MCF 10A (cell line): ENCODE measurements around the gene THRA. TPM values are rescaled to one million over a fixed set of nuclear protein-coding genes. Genes with fewer than 3 reads are reported as not detected.
A peak's percentile ranks its signal among the peaks of the same experiment; 100 is the strongest.

Experiments
- BruUV-seq: library from RNA; stranded (reverse); fragments of 400-500 nt; replicated peaks from 2 replicates; lab custom pipeline; 2021; lab: Mats Ljungman, UMichigan
- CTCF ChIA-PET: fragments of 300-600 bp; sonication (Branson Sonifier 250); formaldehyde crosslinking; extraction: SDS; loops from one replicate; lab custom pipeline; 2021; ENCODE audit warnings: antibody characterized with exemption, inconsistent platforms; lab: Yijun Ruan, JAX
- POLR2A ChIA-PET: fragments of 300-600, 350-650 bp; sonication (Branson Sonifier 250); formaldehyde crosslinking; extraction: SDS; loops from one replicate; lab custom pipeline; 2020; ENCODE audit warnings: antibody characterized with exemption, inconsistent platforms; lab: Yijun Ruan, JAX
- DNase-seq: peaks from one replicate; pipeline ENCODE4 v3.0.0-alpha.2; 2018; ENCODE audit not compliant: unreplicated experiment
- H3K27ac Mint-ChIP-seq: one replicate; pipeline ENCODE4 v1.8.0; 2022; ENCODE audit warnings: mild to moderate bottlenecking, low read depth, mixed read lengths; ENCODE audit not compliant: unreplicated experiment
- H3K27me3 Mint-ChIP-seq: one replicate; pipeline ENCODE4 v1.8.0; 2022; ENCODE audit warnings: mixed read lengths; ENCODE audit not compliant: insufficient read depth, unreplicated experiment
- H3K36me3 Mint-ChIP-seq: one replicate; pipeline ENCODE4 v1.8.0; 2022; ENCODE audit warnings: mild to moderate bottlenecking, moderate library complexity, mixed read lengths; ENCODE audit not compliant: insufficient read depth, unreplicated experiment
- H3K4me1 Mint-ChIP-seq: one replicate; pipeline ENCODE4 v1.8.0; 2022; ENCODE audit warnings: mixed read lengths; ENCODE audit not compliant: insufficient read depth, unreplicated experiment
- H3K4me3 Mint-ChIP-seq: one replicate; pipeline ENCODE4 v1.8.0; 2022; ENCODE audit warnings: mild to moderate bottlenecking, moderate library complexity, mixed read lengths; ENCODE audit not compliant: unreplicated experiment
- H3K9me3 Mint-ChIP-seq: one replicate; pipeline ENCODE4 v1.8.0; 2022; ENCODE audit warnings: mixed read lengths; ENCODE audit not compliant: unreplicated experiment
- CTCF ChIP-seq: fragments of 200-600 bp; IDR thresholded peaks from one replicate; pipeline ENCODE4 v1.8.0; 2022; ENCODE audit warnings: antibody characterized with exemption, mild to moderate bottlenecking; ENCODE audit not compliant: unreplicated experiment
- intact Hi-C: fragments of 100-400 bp; cut with micrococcal nuclease; formaldehyde crosslinking; loops from 2 replicates; pipeline ENCODE4 v1.14.1; 2022
- total RNA-seq: library from RNA; stranded (reverse); gene quantifications from 2 replicates; pipeline ENCODE4 v1.2.3, GENCODE V29; 2022

THRA gene
- total RNA-seq, 1 experiment from 2014 or later, result 6.4 TPM

- ChIA-PET POLR2A (no interaction called here), CTCF (interaction anchor here (0.6 to 2.0 kb wide), 5 partner anchors 18 to 100 kb away, joined by 3 to 13 read pairs (median 3); no protein-coding TSS in a partner anchor)
- Mint-ChIP-seq H3K4me3 (no peak overlapping the region), H3K9me3 (no peaks in the 10 kb centered on the region), H3K36me3 (peaks cover 44% of the 10 kb centered on the region), H3K4me1 (peaks cover 5% of the 10 kb centered on the region), H3K27ac (no peak overlapping the region), H3K27me3 (no peaks in the 10 kb centered on the region)
- no peak for DNase-seq
- no peak for TF ChIP-seq CTCF
- no TSS peak for BruUV-seq
- intact Hi-C loops, result no loop called here
Measured at GRCh38 chr17:40035162-40035559, 27.6 kb upstream of the THRA start.

- Mint-ChIP-seq H3K36me3 (peaks cover 32% of the 10 kb centered on the region), H3K27ac (no peak overlapping the region), H3K4me1 (peaks cover under 1% of the 10 kb centered on the region), H3K27me3 (no peaks in the 10 kb centered on the region), H3K9me3 (no peaks in the 10 kb centered on the region), H3K4me3 (no peak overlapping the region)
- peak; percentile 63 for DNase-seq
- peak; percentile 35 for TF ChIP-seq CTCF
- no TSS peak for BruUV-seq
- POLR2A ChIA-PET, result interaction anchor here (0.5 to 1.8 kb wide), 6 partner anchors 10 to 1392 kb away, joined by 3 to 9 read pairs (median 3); partner anchors contain the start of gene MED24
- CTCF ChIA-PET, result interaction anchor here (0.5 to 4.2 kb wide), 7 partner anchors 12 to 154 kb away, joined by 3 to 30 read pairs (median 4); partner anchors contain the start of gene CSF3
- intact Hi-C loops, result no loop called here
Measured at GRCh38 chr17:40038882-40039513, 23.8 kb upstream of the THRA start.

- ChIA-PET CTCF (interaction anchor here (0.5 to 1.2 kb wide), 8 partner anchors 10 to 248 kb away, joined by 3 to 5 read pairs (median 3); no protein-coding TSS in a partner anchor), POLR2A (interaction anchor here (0.6 to 1.4 kb wide), 4 partner anchors 12 to 778 kb away, joined by 4 read pairs; partner anchors contain the start of gene MED24)
- TF ChIP-seq CTCF, result no peak
- Mint-ChIP-seq H3K9me3 (no peaks in the 10 kb centered on the region), H3K36me3 (peaks cover 42% of the 10 kb centered on the region), H3K27me3 (no peaks in the 10 kb centered on the region), H3K4me1 (no peaks in the 10 kb centered on the region), H3K4me3 (no peak overlapping the region), H3K27ac (peak overlapping the region; percentile 11)
- DNase-seq, result no peak
- no TSS peak for BruUV-seq
- intact Hi-C loops, result no loop called here
Measured at GRCh38 chr17:40041196-40041595, 21.6 kb upstream of the THRA start.

GRCh38 chr17:40056379-40057015 is 6.3 kb upstream of the THRA start:
- H3K4me3 Mint-ChIP-seq, result no peak overlapping the region
- DNase-seq, result no peak
- BruUV-seq, result no TSS peak
- TF ChIP-seq CTCF, result no peak
- peaks cover 6% of the 10 kb centered on the region for H3K4me1 Mint-ChIP-seq
- no peaks in the 10 kb centered on the region for H3K27me3 Mint-ChIP-seq
- H3K36me3 Mint-ChIP-seq, result peaks cover 20% of the 10 kb centered on the region
- ChIA-PET CTCF (interaction anchor here (12.2 kb wide), 1 partner anchor 19 kb away, joined by 131 read pairs; no protein-coding TSS in a partner anchor), POLR2A (interaction anchor here (0.9 kb wide), 1 partner anchor 8 kb away, joined by 3 read pairs; no protein-coding TSS in a partner anchor)
- H3K9me3 Mint-ChIP-seq, result no peaks in the 10 kb centered on the region
- H3K27ac Mint-ChIP-seq, result no peak overlapping the region
- intact Hi-C loops, result no loop called here
